Stimulated activated CD4-positive, alpha-beta T cell treated with anti-CD3 and anti-CD28 coated beads, Interleukin-2, amount 100 ng/mL, for 4 hours (primary cell): ENCODE results near the gene FAM204A.

Experiments
- DNase-seq: peaks from one replicate; pipeline ENCODE4 v3.0.0-alpha.2; 2020; ENCODE audit warnings: low read depth

FAM204A gene

DNA sequence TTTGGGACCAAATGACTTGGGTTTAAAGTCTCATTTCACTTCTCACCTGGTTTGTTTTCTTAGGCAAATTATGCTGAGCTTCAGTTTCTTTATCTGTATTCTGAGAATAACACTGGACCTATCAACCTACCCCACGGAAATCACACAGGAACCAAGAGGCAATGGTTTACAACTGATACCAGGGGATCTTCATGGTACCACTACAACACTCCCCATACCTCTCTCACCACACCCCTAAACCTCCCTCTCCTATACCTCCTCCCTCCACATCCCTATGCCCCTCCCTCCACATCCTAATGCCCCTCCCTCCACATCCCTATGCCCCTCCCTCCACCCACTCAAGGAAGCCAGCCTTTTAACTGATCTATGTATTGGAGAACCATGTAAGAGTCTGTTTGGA, 9.9 kb downstream of the FAM204A start:
- DNase-seq: no peak

DNA sequence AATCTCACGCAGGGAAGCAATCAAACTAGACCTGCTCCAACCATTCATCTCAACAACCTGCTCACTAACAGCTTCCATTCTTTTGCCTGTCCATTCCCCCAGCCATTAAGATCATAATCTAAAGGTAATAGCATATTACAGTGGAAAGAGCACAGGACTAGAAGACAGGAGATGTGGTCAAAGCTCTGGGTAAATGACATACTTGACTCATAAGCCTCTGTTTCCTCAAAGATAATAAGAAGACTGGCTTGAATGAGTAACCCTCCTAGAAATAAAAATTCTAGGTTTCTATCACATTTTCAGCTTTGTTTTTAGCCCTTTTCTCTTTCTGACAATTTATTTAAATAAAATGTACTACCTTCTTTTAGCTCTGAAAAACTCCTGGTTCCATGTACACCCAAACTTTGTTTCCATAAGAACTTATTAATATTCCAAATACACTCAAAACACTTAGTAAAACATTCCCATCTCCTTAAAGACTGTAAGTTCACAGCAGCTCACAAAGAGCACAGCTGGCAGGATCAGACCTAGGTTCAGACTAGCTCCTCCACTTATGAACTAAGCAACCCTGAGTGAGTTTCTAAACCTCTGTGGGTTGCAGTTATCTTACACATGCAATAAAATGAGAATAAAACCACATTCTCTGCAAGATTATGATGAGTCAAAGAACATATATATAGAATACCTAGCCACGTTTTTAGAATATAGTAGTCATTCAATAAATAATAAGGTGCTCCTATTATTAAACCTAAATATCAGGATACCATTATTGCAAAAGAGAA, 11.6 kb downstream of the FAM204A start:
- DNase-seq: no peak

DNA sequence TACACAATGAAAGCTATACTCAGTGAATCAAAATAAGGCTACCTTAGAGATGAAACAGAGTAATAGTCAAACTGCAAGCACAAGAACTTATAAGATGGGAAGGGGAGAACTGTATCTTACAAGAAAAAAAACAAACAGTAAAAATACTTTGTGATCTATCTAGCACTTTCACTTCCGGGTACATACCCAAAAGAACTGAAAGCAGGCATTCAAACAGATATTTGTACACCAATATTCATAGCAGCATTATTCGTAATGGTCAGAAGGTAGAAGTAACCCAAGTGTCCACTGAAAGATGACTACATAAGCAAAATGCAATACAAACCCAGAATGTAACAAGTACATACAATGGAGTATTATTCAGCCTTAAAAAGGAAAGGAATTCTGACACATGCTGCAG, 18.0 kb downstream of the FAM204A start:
- DNase-seq: no peak

DNA sequence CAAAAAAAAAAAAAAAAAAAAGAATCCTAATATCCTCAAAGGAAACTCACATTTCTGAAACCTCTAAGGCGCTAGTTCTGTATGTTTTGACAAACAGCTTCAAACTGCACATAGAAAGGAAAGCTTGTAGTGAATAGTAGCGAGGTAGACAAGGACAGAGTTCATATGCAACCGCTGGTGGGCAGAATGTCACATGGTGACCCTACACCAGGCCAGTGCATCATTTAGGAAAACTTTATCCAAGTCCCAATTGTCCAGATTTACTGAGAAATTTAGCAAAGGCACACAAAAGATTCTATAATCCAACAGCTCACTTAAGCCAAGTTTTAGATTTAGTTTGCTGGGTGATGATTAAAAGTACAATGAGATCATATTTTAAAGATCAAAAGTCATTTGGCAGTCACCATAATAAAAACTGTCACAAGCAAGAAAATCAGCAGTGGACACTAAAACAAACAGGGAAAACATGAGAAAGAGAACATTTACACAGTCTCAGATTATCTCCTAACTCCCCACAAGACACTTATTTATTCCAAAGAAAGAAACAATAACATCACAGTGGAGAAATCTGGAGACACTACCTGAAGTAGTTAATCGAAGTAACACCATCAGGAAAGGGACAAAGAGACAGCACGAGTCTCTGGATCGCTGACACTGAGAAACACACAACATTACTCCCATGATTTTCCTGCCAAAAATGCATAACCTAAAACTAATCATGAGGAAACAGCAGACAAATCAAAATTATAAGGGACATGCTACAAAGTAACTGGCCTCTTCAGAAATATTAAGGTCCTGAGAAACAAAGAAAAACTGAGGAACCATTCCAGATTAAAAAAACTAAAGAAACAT, 20.2 kb downstream of the FAM204A start:
- DNase-seq: no peak

DNA sequence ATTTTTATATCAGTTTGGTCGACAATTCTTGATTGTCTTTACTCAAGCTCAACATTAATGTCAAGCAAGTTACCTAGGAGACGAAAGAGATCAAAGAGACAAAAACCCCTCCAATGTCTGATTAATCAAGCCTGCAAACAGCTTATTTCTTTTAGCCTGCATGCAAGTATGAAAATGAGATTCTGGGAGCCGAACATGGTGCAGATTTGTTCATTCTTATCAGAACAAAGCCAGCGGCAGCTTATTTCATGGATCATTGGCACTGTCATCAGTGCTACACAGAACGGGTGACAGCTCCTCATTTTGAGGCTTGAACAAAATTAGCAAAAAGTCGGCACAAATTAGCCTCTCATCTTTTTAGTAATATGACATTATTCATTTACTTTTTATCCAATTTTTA, 26.5 kb downstream of the FAM204A start:
- DNase-seq: no peak

DNA sequence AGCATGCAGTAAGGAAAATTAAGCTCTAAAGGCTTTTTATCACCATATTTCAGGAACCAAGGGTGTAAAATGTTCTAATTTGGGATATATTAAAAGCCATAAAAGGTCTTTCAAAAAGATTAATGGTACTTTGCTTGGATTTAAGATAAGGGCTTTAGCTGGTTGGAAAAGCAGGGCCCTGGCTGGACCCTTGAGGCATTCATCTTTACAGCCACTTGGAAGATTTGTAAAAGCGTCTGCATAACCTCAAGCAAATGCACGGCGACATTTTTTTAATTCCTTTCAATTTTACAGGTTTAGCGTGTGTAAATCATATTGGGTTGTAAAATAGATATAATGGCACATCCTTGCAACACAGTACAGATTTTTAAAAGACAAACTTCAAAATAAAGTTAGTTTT, 27.2 kb downstream of the FAM204A start:
- DNase-seq: no peak

DNA sequence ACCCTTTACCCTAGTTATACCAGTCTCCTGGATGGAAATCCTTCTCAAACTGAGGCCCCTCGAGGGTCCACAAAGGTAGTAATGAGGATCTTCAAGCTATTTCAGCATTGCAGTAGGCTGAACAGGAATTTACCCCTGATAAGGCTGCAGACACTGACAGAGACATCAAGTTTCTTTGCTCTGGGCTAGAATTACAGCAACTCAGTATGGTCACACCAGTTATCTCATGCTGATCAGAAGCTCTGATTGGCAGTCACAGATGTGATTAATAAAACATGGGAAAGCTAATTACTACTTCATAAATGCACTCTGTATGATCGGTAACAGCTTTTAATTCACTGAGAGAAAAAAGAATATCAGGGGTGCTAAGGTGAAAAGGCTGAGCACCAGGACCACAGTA, 30.6 kb downstream of the FAM204A start:
- no peak for DNase-seq

DNA sequence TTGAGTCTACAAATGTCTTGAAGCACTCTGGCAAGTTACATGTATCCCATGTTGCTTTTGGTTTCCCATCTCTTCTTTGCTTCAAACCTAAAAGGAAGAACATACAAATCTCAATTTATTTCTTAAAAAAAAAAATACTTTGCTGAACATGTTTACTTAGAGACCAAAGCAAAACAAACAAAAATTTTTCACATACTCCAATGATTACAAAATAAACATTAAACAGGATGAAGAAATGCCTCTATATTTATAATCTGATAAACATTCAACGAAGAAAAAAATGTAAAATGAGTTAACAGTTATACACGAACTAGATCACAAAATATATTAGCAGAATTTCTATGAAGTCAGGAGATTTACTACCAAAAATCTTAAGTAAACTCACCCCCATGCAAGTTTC, 31.3 kb downstream of the FAM204A start:
- no peak for DNase-seq

DNA sequence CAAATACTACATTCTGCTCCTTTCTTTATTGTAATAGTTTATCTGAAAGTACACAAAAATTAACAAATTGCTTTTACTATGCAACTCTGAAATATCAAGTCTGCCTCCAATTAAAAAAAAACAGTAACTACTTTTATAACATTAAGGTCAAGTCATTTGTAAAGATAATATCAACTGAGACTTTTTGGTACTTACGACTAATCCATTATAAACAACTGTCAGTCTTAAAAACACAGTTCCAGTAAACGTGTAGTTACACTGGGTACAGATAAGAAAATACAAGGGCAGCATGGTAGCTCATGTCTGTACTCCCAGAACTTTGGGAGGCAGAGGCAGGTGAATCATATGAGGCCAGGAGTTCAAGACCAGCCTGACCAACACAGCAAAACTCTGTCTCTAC, 32.2 kb downstream of the FAM204A start:
- DNase-seq: no peak

DNA sequence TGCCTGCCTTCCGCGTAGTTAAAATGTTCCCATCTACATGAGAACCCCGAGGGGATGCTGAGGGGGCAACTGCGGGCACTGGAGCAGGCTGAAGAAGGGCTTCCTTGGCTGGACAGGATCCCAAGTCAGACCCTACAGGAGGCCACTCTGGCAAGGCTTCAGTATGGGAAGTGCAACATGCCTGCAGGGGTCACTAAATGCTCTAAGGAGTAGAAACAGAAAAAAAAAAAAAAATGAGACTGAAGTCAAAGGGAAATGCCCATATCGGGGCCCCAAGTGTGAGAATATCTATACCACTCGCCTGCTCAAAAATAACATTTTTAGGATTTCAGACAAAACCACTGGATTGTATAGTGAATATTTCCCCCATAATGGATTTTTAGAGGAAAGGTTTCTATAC, 33.5 kb downstream of the FAM204A start:
- DNase-seq: no peak

DNA sequence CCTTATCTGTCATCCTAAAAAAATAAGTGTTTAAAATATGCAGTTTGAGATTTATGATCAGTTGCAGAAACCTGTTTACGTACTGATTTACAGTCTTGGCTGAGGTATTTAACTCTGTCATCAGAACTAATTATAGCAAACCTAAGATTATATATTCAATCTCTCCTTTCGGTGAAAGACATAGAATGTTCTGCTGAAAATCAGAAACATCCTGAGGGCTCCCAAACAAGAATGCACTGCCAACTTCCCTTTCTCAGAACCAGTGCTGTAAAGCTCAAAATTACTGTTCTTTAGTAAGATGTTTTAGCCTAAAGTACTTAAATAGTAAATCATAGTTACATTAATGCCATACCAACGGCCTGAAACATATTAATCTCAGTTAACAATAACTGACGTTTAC, 34.3 kb downstream of the FAM204A start:
- no peak for DNase-seq

DNA sequence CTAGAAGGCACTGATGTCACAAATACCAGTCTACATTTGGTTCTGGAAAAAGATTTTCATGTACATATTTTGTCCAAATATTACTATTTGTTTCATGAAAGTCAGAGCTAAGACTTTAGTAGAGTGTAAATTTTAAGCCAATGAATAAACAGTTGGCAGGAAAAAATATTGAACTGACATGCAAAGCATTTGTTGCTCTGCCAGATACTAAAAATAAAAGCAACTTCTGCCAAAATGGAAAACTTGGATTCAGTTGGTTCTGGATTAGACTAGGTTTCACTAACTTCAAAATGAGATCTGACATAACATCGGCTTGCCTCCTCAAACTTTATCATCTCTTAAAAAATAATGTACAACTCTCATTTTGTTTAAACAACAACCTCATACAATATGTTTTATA, 34.9 kb downstream of the FAM204A start:
- DNase-seq: no peak

DNA sequence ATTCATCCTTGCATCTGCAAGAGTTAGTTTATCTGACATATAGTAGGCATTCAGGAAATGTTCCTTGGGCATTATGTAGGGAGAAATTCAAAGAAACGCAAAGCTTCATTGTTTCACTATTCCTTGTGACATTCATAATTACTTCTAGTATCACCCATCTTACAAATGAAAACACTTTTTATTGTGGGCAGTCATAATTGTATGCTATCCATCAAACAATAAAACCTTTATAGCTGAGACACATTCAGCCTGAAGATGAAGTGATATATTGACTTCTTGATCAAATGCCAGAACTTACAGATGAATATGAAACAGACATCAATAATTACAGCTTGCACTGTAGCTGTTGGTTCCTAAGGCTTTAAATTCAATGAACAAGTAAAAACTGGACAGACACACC, 36.4 kb downstream of the FAM204A start:
- DNase-seq: no peak

DNA sequence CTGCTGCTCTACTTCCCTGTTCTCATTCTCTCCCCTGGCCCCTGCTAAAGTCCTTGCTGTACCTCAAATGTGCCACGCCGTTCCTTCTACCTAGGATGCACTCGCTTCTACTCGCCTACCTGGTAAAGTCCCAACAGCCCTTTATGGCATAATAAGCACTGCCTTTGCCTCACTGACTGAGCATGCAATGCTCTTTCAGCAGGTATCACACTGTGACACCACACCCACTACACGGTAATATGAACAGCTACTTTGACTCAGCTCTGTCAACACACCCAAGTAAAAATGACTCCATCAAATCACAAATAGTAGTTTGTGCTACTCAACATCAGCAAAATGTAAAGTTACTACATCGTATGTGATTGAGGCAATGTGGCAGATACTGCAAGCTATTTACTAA, 37.6 kb downstream of the FAM204A start:
- no peak for DNase-seq

DNA sequence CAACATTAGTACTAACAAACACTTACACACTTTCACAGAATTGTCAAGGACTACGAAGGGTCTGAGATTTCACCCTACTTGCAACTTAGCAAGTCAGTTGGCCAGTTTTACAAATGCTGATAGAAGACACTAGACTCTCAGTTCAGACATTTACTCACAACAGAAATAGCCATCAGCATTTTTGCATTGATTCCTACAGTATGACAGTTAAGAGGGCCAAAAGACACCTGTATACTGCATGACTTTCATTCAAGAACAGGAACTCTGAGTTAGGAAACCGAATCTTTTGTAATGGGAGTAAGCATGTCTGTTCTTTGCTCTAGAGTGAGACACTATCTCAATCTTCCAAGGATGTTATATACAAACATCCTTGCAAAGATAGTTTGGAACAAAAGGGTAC, 40.9 kb downstream of the FAM204A start:
- no peak for DNase-seq

DNA sequence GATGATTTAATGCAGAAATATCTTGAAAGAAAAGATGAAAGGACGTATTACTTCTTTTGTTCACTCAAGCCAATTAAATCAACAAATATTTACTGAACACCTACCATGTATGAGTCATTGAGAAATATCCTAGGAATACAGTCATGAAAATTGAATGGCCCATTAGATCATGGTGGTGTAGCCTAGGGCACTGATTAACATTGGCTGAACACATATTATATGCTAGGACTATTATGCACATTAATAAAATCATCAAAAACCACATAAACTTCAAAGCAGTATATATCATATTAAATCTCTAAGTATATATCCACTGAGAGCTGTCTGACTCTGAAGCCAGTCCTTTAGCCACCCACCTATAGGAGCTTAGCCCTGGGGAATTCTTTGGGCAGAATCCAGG, 41.8 kb downstream of the FAM204A start:
- no peak for DNase-seq

DNA sequence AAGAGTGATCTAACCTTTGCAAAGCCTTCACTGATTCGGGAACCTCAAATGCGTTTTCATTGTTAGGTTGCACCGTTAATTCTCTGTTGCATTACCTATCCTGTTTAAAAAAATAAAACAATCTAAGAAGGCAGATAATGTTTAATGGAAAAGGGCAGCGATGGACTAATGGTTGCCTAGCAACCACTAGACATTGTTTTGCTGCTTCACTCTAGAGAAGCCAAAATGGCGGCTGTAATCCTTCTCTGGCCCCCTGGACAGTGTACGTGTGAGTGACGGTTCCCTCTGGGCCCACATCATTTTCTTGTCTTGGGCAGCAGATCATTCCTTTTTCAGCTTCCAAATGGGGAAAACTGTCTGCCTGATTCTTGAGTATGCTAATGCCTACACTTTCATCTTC, 43.3 kb downstream of the FAM204A start:
- no peak for DNase-seq

DNA sequence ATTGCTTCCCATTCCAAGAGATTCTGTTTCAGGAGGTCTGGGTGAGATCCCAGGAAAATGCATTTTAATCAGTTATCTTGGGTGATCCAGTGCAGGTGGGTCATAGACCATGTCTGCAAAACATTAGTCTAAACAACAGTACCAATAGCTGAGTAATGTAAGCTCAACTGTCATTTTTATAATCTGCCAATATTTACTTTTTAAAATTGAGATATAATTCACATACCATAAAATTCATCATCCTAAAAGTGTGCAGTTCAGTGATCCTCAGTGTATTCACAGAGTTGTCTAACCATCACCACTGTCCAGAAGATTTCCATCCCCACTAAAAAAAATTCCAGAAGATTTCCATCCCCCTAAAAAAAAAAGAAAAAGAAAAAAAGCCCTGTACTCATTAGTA, 51.0 kb downstream of the FAM204A start:
- no peak for DNase-seq

DNA sequence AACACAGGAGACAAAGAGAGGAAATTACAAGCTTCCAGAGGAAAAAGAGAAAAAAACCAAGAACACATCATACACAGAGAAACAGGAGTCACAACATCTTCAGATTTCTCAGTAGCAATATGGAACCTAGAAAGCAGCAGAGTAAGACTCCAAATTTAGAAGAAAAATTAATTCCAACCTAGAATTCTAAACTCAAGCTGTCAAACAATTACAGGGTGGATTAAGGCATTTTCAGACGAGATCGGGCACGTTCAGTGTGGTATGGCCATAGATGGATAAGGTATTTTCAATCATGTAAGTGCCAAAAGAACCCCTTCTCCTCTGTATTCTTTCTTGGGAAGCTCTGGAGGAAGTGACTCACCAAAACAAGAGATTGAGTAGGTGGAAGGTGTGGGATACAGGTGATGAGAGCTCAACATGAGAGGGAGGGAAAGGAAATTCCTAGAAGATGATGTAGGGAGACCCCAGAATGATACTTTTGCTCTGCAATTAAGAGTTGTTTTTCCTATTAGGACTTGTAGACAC, 51.6 kb downstream of the FAM204A start:
- DNase-seq: no peak

DNA sequence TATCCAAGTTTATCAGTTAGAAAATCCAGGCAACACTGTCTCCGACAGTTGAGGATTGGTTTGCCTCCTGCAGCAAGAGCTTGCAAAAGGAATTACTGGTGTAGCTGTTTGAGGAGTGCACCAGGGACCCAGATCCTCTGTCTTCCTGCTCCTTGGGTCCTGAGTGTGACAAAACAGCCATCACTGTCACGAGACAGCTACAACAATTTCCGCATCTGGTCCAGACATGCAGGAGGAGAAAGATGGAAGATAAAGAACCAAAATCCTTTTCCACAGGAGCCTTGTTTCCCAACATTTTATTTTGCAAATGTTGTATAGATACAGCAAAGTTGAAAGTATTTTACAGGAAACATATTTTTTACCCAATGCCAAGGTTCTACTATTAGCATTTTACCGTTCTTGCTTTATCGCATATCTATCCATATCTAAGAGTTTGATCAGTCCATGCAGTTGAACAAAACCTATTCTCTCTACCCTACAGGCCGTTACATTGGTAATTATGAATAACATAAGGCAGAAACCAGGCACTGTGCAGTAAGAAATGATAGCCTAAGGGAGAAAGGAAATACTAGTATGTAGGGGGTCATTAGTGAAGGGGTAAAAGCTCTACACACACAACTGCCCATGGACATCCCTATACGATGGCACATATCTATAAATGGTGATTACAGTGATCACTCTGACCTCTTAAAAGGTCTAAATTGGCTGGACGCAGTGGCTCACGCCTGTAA, 54.9 kb downstream of the FAM204A start:
- DNase-seq: no peak

DNA sequence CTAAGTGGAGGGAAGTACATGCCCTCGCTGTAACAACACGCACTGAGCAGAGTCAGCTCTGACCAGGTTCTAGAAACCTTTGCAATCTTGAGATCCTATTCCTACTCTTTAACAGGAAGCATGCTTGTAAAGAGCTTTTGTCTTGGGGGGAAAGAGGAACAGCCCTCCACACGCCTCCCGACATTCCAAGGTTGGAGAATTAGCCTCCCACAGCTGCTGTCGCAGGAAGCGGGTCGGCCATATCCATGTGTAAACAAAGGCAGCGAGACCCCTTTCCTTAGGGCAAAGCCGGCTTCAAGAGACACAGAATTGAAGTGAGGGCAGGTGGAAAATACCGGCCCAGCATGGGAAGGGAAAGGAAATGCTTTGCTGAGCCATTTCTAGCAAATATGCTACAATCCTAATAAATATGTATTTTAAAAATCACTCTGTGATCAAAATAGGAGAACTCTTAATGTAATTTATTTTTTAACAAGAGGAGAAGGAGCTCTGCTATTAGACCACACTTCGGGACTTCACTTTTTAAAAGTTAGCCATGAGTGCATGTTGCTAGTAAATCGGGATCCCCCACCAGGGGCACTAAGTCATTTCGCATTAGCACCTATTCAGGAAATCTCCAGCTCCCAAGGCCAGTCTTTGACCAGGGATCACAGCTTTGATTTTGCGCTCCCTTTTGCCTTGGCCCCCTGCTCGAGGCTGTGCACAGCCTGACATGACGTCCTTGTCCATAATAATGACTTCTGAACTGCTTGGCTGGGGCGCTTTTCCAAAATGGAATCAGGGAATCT, 55.9 kb downstream of the FAM204A start:
- DNase-seq: no peak

DNA sequence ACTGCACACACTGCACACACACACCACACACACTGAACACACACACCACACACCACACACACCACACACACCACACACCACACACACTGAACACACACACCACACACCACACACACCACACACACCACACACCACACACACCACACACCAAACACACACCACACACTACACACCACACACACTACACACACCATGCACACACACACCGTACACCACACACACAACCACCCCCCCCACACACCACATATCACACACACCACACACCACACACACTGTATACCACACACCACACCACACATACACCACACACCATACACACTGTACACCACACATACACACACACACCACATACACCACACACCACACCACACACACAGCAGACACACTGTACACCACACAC, 59.5 kb downstream of the FAM204A start:
- DNase-seq: no peak
